Measurements from ENCODE around the gene CAMSAP1.

- no peak for TF ChIP-seq CTCF (IDR thresholded peaks at IDR 0.05)
- no peak for TF ChIP-seq POLR2A (IDR thresholded peaks at IDR 0.05)
These were observed 112.9 kb downstream of the CAMSAP1 start for GRCh38 chr9:135794361-135794885.
